ENCODE measurements around the gene ARL14EP.

Gene ARL14EP

GRCh38 chr11:30377347-30377746 lies 54.4 kb downstream of the ARL14EP start:
- H2AFZ ChIP-seq (ENCODE audit: low read length), result no peak overlapping the region
- no peak overlapping the region for H3K4me2 ChIP-seq (ENCODE audit: low read length)
- no peaks in the 10 kb centered on the region for H3K79me2 ChIP-seq (ENCODE audit: insufficient read depth, low read length)

GRCh38 chr11:30380846-30381245 lies 57.9 kb downstream of the ARL14EP start:
- Histone ChIP-seq H2AFZ (ENCODE audit: low read length) (no peak overlapping the region), H3K9me2 (ENCODE audit: low read depth, low read length) (no peaks in the 10 kb centered on the region), H3K27ac (ENCODE audit: low read depth, low read length, poor library complexity, severe bottlenecking) (no peak overlapping the region), H3K9me3 (ENCODE audit: low read length) (no peaks in the 10 kb centered on the region), H3K27me3 (ENCODE audit: insufficient read depth, low read length) (no peaks in the 10 kb centered on the region), H3K79me2 (ENCODE audit: insufficient read depth, low read length) (no peaks in the 10 kb centered on the region), H3K36me3 (ENCODE audit: insufficient read depth, low read length) (no peaks in the 10 kb centered on the region), H3K4me3 (ENCODE audit: low read depth, low read length, poor library complexity, severe bottlenecking) (no peak overlapping the region), H3K4me1 (ENCODE audit: insufficient read depth, low read length, severe bottlenecking) (no peaks in the 10 kb centered on the region), H4K20me1 (ENCODE audit: insufficient read depth, low read length) (no peaks in the 10 kb centered on the region), H3K4me2 (ENCODE audit: low read length) (no peak overlapping the region), H3F3A (ENCODE audit: insufficient read depth, low read length) (no peaks in the 10 kb centered on the region), H3K9ac (ENCODE audit: low read length) (no peak overlapping the region)
- TF ChIP-seq EZH2 (IDR thresholded peaks at IDR 0.05; ENCODE audit: borderline replicate concordance, low read length) (no peak), CTCF (IDR thresholded peaks at IDR 0.05; ENCODE audit: low read length) (no peak)

More at GRCh38 chr11:30377347-30377746, 54.4 kb downstream of the ARL14EP start:
- Histone ChIP-seq H3K36me3 (ENCODE audit: insufficient read depth, low read length) (no peaks in the 10 kb centered on the region), H3K4me1 (ENCODE audit: insufficient read depth, low read length, severe bottlenecking) (no peaks in the 10 kb centered on the region), H3F3A (ENCODE audit: insufficient read depth, low read length) (no peaks in the 10 kb centered on the region), H3K27me3 (ENCODE audit: insufficient read depth, low read length) (no peaks in the 10 kb centered on the region), H3K9me2 (ENCODE audit: low read depth, low read length) (no peaks in the 10 kb centered on the region), H4K20me1 (ENCODE audit: insufficient read depth, low read length) (no peaks in the 10 kb centered on the region), H3K4me3 (ENCODE audit: low read depth, low read length, poor library complexity, severe bottlenecking) (no peak overlapping the region), H3K27ac (ENCODE audit: low read depth, low read length, poor library complexity, severe bottlenecking) (no peak overlapping the region), H3K9ac (ENCODE audit: low read length) (no peak overlapping the region), H3K9me3 (ENCODE audit: low read length) (no peaks in the 10 kb centered on the region)
- TF ChIP-seq CTCF (IDR thresholded peaks at IDR 0.05; ENCODE audit: low read length) (no peak), EZH2 (IDR thresholded peaks at IDR 0.05; ENCODE audit: borderline replicate concordance, low read length) (no peak)

GRCh38 chr11:30381879-30382278 lies 59.0 kb downstream of the ARL14EP start:
- H2AFZ ChIP-seq (ENCODE audit: low read length), result no peak overlapping the region
- TF ChIP-seq EZH2 (IDR thresholded peaks at IDR 0.05; ENCODE audit: borderline replicate concordance, low read length) (no peak), CTCF (IDR thresholded peaks at IDR 0.05; ENCODE audit: low read length) (no peak)
- no peaks in the 10 kb centered on the region for H4K20me1 ChIP-seq (ENCODE audit: insufficient read depth, low read length)
- no peaks in the 10 kb centered on the region for H3K36me3 ChIP-seq (ENCODE audit: insufficient read depth, low read length)
- no peaks in the 10 kb centered on the region for H3K27me3 ChIP-seq (ENCODE audit: insufficient read depth, low read length)
- no peaks in the 10 kb centered on the region for H3K79me2 ChIP-seq (ENCODE audit: insufficient read depth, low read length)
- H3F3A ChIP-seq (ENCODE audit: insufficient read depth, low read length), result no peaks in the 10 kb centered on the region
- no peak overlapping the region for H3K27ac ChIP-seq (ENCODE audit: low read depth, low read length, poor library complexity, severe bottlenecking)
- no peak overlapping the region for H3K4me2 ChIP-seq (ENCODE audit: low read length)
- H3K9me3 ChIP-seq (ENCODE audit: low read length), result no peaks in the 10 kb centered on the region
- no peak overlapping the region for H3K4me3 ChIP-seq (ENCODE audit: low read depth, low read length, poor library complexity, severe bottlenecking)
- no peaks in the 10 kb centered on the region for H3K4me1 ChIP-seq (ENCODE audit: insufficient read depth, low read length, severe bottlenecking)
- no peak overlapping the region for H3K9ac ChIP-seq (ENCODE audit: low read length)
- no peaks in the 10 kb centered on the region for H3K9me2 ChIP-seq (ENCODE audit: low read depth, low read length)

All from OCI-LY1 (cell line).